GM19438 (cell line): ENCODE measurements around the gene FOXP2.
"Not testable (repeated sequence)": the region's sequence is repeated elsewhere in the genome, so short reads cannot be mapped to it uniquely, and the experiment has no call there.

Source experiments
- ATAC-seq: cut with Tn5 transposase; IDR thresholded peaks from one replicate; pipeline ENCODE4 v1.9.1; 2021; ENCODE audit warnings: low read depth; ENCODE audit not compliant: unreplicated experiment

The FOXP2 gene

GRCh38 chr7:114574384-114574783 lies 159.8 kb downstream of the FOXP2 start:
- ATAC-seq = no peak

- ATAC-seq = no peak
These were observed 160.5 kb downstream of the FOXP2 start for GRCh38 chr7:114575098-114575497.

GRCh38 chr7:114580963-114581362 lies 166.3 kb downstream of the FOXP2 start:
- not testable (repeated sequence) for ATAC-seq

- no peak for ATAC-seq
These were observed 173.9 kb downstream of the FOXP2 start for GRCh38 chr7:114588506-114588905.

GRCh38 chr7:114589436-114589835 lies 174.8 kb downstream of the FOXP2 start:
- ATAC-seq = no peak

- no peak for ATAC-seq
These were observed 175.7 kb downstream of the FOXP2 start for GRCh38 chr7:114590298-114590697.

GRCh38 chr7:114598946-114599345 lies 184.3 kb downstream of the FOXP2 start:
- ATAC-seq = no peak

- no peak for ATAC-seq
These were observed 191.5 kb downstream of the FOXP2 start for GRCh38 chr7:114606100-114606499.

- ATAC-seq = not testable (repeated sequence)
These were observed 194.2 kb downstream of the FOXP2 start for GRCh38 chr7:114608822-114609221.

GRCh38 chr7:114620208-114620607 lies 205.6 kb downstream of the FOXP2 start:
- no peak for ATAC-seq

- no peak for ATAC-seq
These were observed 207.6 kb downstream of the FOXP2 start for GRCh38 chr7:114622221-114622620.

- no peak for ATAC-seq
These were observed 208.5 kb downstream of the FOXP2 start for GRCh38 chr7:114623146-114623545.

- no peak for ATAC-seq
These were observed 212.6 kb downstream of the FOXP2 start for GRCh38 chr7:114627231-114627630.

GRCh38 chr7:114628362-114628761 lies 213.7 kb downstream of the FOXP2 start:
- no peak for ATAC-seq

GRCh38 chr7:114629762-114630161 lies 215.1 kb downstream of the FOXP2 start:
- ATAC-seq = no peak

GRCh38 chr7:114630201-114630990 lies 215.8 kb downstream of the FOXP2 start:
- ATAC-seq = no peak

GRCh38 chr7:114631249-114631822 lies 216.7 kb downstream of the FOXP2 start:
- ATAC-seq = no peak

- ATAC-seq = no peak
These were observed 224.8 kb downstream of the FOXP2 start for GRCh38 chr7:114639451-114639850.

- no peak for ATAC-seq
These were observed 229.8 kb downstream of the FOXP2 start for GRCh38 chr7:114644455-114644854.

GRCh38 chr7:114645451-114645850 lies 230.8 kb downstream of the FOXP2 start:
- no peak for ATAC-seq

- no peak for ATAC-seq
These were observed 232.9 kb downstream of the FOXP2 start for GRCh38 chr7:114647518-114647917.

- no peak for ATAC-seq
These were observed 233.5 kb downstream of the FOXP2 start for GRCh38 chr7:114648117-114648516.
